H1 (cell line): Measurements from ENCODE around the gene SHISA6. TPM values are rescaled to one million over a fixed set of nuclear protein-coding genes. Genes with fewer than 3 reads are reported as not detected.

Experiments used
- CTCF ChIA-PET: fragments of 300-600 bp; sonication (Branson Sonifier 250); formaldehyde crosslinking; loops from one replicate; lab custom pipeline; 2021; ENCODE audit not compliant: partially characterized antibody; lab: Charles Lee
- POLR2A ChIA-PET: fragments of 300-600 bp; sonication (Branson Sonifier 250); formaldehyde crosslinking; loops from one replicate; lab custom pipeline; 2021; ENCODE audit warnings: inconsistent platforms; ENCODE audit not compliant: partially characterized antibody; lab: Charles Lee
- DNase-seq, 2 experiments: peaks; one replicate each; pipeline versions ENCODE4 v3.0.0 to v3.0.0-alpha.2; 2010 to 2022; ENCODE audit warnings: low spot score in 2 of 2, low read depth in 1 of 2, mixed read lengths in 1 of 2
- FAIRE-seq: peaks from 2 replicates; lab custom pipeline; 2011; peaks lifted over from hg19 to GRCh38; lab: Jason Lieb, UNC
- H2AFZ ChIP-seq: 2 replicates; pipeline ENCODE4 v1.8.1; 2012; ENCODE audit warnings: low read length, inconsistent platforms
- H2AK5ac ChIP-seq: 2 replicates; pipeline ENCODE4 v1.6.1; 2013; ENCODE audit warnings: low read depth, low read length
- H2BK120ac ChIP-seq: replicated peaks from 2 replicates; pipeline ENCODE3; 2013; ENCODE audit warnings: low read depth, low read length, inconsistent platforms
- H2BK12ac ChIP-seq: 2 replicates; pipeline ENCODE4 v1.6.1; 2013; ENCODE audit warnings: low read depth, low read length
- H2BK15ac ChIP-seq: 2 replicates; pipeline ENCODE4 v1.6.1; 2013; ENCODE audit warnings: low read length
- H2BK20ac ChIP-seq: 2 replicates; pipeline ENCODE4 v1.6.1; 2013; ENCODE audit warnings: low read length
- H2BK5ac ChIP-seq: 2 replicates; pipeline ENCODE4 v1.6.1; 2013; ENCODE audit warnings: low read depth, low read length
- H3K14ac ChIP-seq: 2 replicates; pipeline ENCODE4 v1.6.1; 2013; ENCODE audit warnings: inconsistent platforms; ENCODE audit not compliant: insufficient read length
- H3K18ac ChIP-seq: 2 replicates; pipeline ENCODE4 v1.6.1; 2013; ENCODE audit warnings: low read length; ENCODE audit errors: extremely low read depth
- H3K23ac ChIP-seq: 2 replicates; pipeline ENCODE4 v1.6.1; 2013; ENCODE audit warnings: inconsistent platforms; ENCODE audit not compliant: insufficient read length
- H3K23me2 ChIP-seq: 2 replicates; pipeline ENCODE4 v1.6.1; 2013; ENCODE audit warnings: low read depth, low read length
- H3K27ac ChIP-seq: 2 replicates; pipeline ENCODE4 v1.6.1; 2011; ENCODE audit warnings: low read depth, low read length, inconsistent platforms
- H3K27me3 ChIP-seq, 4 experiments: replicated peaks in 1 of 4; 1 replicate in 1 of 4; 2 replicates in 3 of 4; pipeline versions ENCODE4 v1.6.1 to v1.8.1; 2011 to 2013; ENCODE audit warnings: low read length in 3 of 4, mild to moderate bottlenecking in 3 of 4, inconsistent platforms in 2 of 4, mixed read lengths in 2 of 4, moderate library complexity in 1 of 4; ENCODE audit not compliant: control insufficient read depth in 3 of 4, insufficient read depth in 3 of 4; ENCODE audit errors: extremely low read depth in 1 of 4
- H3K36me3 ChIP-seq, 4 experiments: 2 replicates each; pipeline versions ENCODE4 v1.6.1 to v1.8.1; 2011 to 2013; ENCODE audit warnings: mild to moderate bottlenecking in 4 of 4, low read length in 3 of 4, moderate library complexity in 2 of 4, control low read depth in 1 of 4, inconsistent platforms in 1 of 4; ENCODE audit not compliant: insufficient read depth in 4 of 4, control insufficient read depth in 2 of 4
- H3K4ac ChIP-seq: replicated peaks from 2 replicates; pipeline ENCODE3; 2013; ENCODE audit warnings: low read length, low read depth, mixed read lengths, inconsistent platforms; ENCODE audit not compliant: insufficient read length
- H3K4me1 ChIP-seq, 4 experiments: replicated peaks in 1 of 4; 1 replicate in 1 of 4; 2 replicates in 3 of 4; pipeline versions ENCODE4 v1.6.1 to v1.8.1; 2011 to 2013; ENCODE audit warnings: low read length in 3 of 4, inconsistent platforms in 2 of 4, mixed read lengths in 1 of 4; ENCODE audit not compliant: insufficient read depth in 4 of 4, control insufficient read depth in 3 of 4
- H3K4me2 ChIP-seq, 2 experiments: 2 replicates each; pipeline versions ENCODE4 v1.6.1 to v1.8.1; 2011 to 2013; ENCODE audit warnings: low read depth in 2 of 2, low read length in 2 of 2, control low read depth in 1 of 2, inconsistent platforms in 1 of 2, mild to moderate bottlenecking in 1 of 2; ENCODE audit not compliant: insufficient read depth in 1 of 2
- H3K4me3 ChIP-seq, 4 experiments: fragments of 200-600, 300-600 bp in 1 of 4; sonication (generic), shearing (Covaris generic), sonication (Bioruptor Twin) in 1 of 4; 2 replicates each; pipeline versions ENCODE4 v1.5.1 to v1.8.1; 2011 to 2016; ENCODE audit warnings: low read length in 4 of 4, low read depth in 3 of 4, control low read depth in 2 of 4, inconsistent platforms in 2 of 4, mild to moderate bottlenecking in 2 of 4, mixed read lengths in 1 of 4, moderate library complexity in 1 of 4; ENCODE audit not compliant: insufficient read depth in 2 of 4; ENCODE audit errors: extremely low read depth in 1 of 4
- H3K56ac ChIP-seq: replicated peaks from 2 replicates; pipeline ENCODE3; 2013; ENCODE audit warnings: low read depth, mild to moderate bottlenecking, mixed read lengths, low read length, inconsistent platforms; ENCODE audit not compliant: insufficient read length
- H3K79me1 ChIP-seq: 2 replicates; pipeline ENCODE4 v1.6.1; 2013; ENCODE audit warnings: low read depth, low read length, control low read depth
- H3K79me2 ChIP-seq, 2 experiments: 2 replicates each; pipeline versions ENCODE4 v1.6.1 to v1.8.1; 2012 to 2013; ENCODE audit warnings: low read length in 2 of 2, mild to moderate bottlenecking in 2 of 2, inconsistent platforms in 1 of 2; ENCODE audit not compliant: insufficient read depth in 2 of 2, control insufficient read depth in 1 of 2
- H3K9ac ChIP-seq, 4 experiments: replicated peaks in 1 of 4; 1 replicate in 1 of 4; 2 replicates in 3 of 4; pipeline versions ENCODE4 v1.6.1 to v1.8.1; 2011 to 2013; ENCODE audit warnings: low read depth in 3 of 4, low read length in 3 of 4, control low read depth in 2 of 4, mild to moderate bottlenecking in 2 of 4, moderate library complexity in 2 of 4, inconsistent platforms in 1 of 4; ENCODE audit errors: extremely low read depth in 1 of 4
- H3K9me3 ChIP-seq, 2 experiments: 2 replicates each; pipeline versions ENCODE4 v1.6.1 to v1.8.1; 2012 to 2013; ENCODE audit warnings: mild to moderate bottlenecking in 2 of 2, moderate library complexity in 2 of 2, control low read depth in 1 of 2, inconsistent platforms in 1 of 2, low read depth in 1 of 2, low read length in 1 of 2, mixed read lengths in 1 of 2; ENCODE audit not compliant: insufficient read depth in 2 of 2
- H4K20me1 ChIP-seq, 2 experiments: replicated peaks in 1 of 2; 2 replicates each; pipeline versions ENCODE3 to v1.8.1; 2011 to 2013; ENCODE audit warnings: inconsistent platforms in 2 of 2, low read length in 2 of 2, mild to moderate bottlenecking in 1 of 2; ENCODE audit not compliant: insufficient read depth in 2 of 2, control insufficient read depth in 1 of 2
- H4K5ac ChIP-seq: 2 replicates; pipeline ENCODE4 v1.6.1; 2013; ENCODE audit warnings: low read length, low read depth, mixed read lengths, inconsistent platforms; ENCODE audit not compliant: insufficient read length
- H4K8ac ChIP-seq: 2 replicates; pipeline ENCODE4 v1.8.0; 2013; ENCODE audit warnings: mild to moderate bottlenecking, moderate library complexity, low read length, inconsistent platforms; ENCODE audit not compliant: insufficient read depth; ENCODE audit errors: extremely low read depth
- H4K91ac ChIP-seq: replicated peaks from 2 replicates; pipeline ENCODE3; 2013; ENCODE audit warnings: low read length, mixed read lengths, inconsistent platforms; ENCODE audit not compliant: insufficient read length
- ASH2L ChIP-seq: fragments of 200-600, 300-600 bp; sonication (generic); IDR thresholded peaks from one replicate; pipeline ENCODE4 v1.7.1; 2017; ENCODE audit warnings: low read length
- ATF2 ChIP-seq: IDR thresholded peaks from 2 replicates; pipeline ENCODE4 v1.6.1; 2012; ENCODE audit warnings: low read length, inconsistent platforms
- CEBPB ChIP-seq: IDR thresholded peaks from 2 replicates; pipeline ENCODE4 v1.6.1; 2012; ENCODE audit warnings: low read depth, low read length
- WGBS, 2 experiments: shearing (Covaris generic) in 1 of 2; methylation state at CpG; one replicate each; pipeline versions ENCODE4 v1.1.6 to v1.1.7; 2013 to 2015; ENCODE audit warnings: low lambda C conversion rate in 2 of 2, mixed read lengths in 2 of 2, inconsistent platforms in 1 of 2, low coverage in 1 of 2, missing lambda C conversion rate in 1 of 2; ENCODE audit not compliant: insufficient replicate concordance in 2 of 2, insufficient coverage in 1 of 2, insufficient read length in 1 of 2; ENCODE audit errors: extremely low coverage in 1 of 2, missing lambda C conversion rate in 1 of 2; 5-methylcytosine and 5-hydroxymethylcytosine counted together
- polyA plus RNA-seq, 7 experiments: library from polyadenylated mRNA; depleted of rRNA in 3 of 7; stranded (reverse) in 5 of 7; unstranded in 2 of 7; fragments of >200 nt in 5 of 7; fragments of 200-250 nt in 2 of 7; gene quantifications; 1 replicate in 5 of 7; 2 replicates in 1 of 7; 4 replicates in 1 of 7; pipeline versions ENCODE4 v1.2.1 to v1.2.3, GENCODE V29; 2011 to 2013; ENCODE audit warnings: missing spikeins in 2 of 7, mixed read lengths in 2 of 7
- total RNA-seq: library from RNA; stranded (reverse); fragmentation: NEBNext Ultra II Directional; extraction: Animal tissue kit (Norgen Biotek cat#: 25700); gene quantifications from 2 replicates; pipeline ENCODE4 v1.2.1, GENCODE V29; 2021

Gene SHISA6
- total and polyA plus RNA-seq, 2 of the 8 experiments (the other 6 are each of a cell fraction or from before 2014, with no cell fraction given): 2.9 to 4.8 TPM

GRCh38 chr17:11282586-11282985 is 41.6 kb downstream of the SHISA6 start:
- Histone ChIP-seq H4K91ac (no peak overlapping the region), H3K27me3 (no peaks in the 10 kb centered on the region), H3K23ac (no peak overlapping the region), H2BK5ac (no peak overlapping the region), H3K4me3 (no peak overlapping the region), H3K4me2 (no peak overlapping the region), H4K5ac (no peak overlapping the region), H2BK20ac (no peak overlapping the region), H3K79me1 (no peaks in the 10 kb centered on the region), H2BK120ac (no peak overlapping the region), H4K8ac (no peak overlapping the region), H3K36me3 (no peaks in the 10 kb centered on the region), H3K56ac (no peak overlapping the region), H2AFZ (no peak overlapping the region), H3K9ac (no peak overlapping the region), H3K9me3 (peaks cover 0 to 7% of the 10 kb centered on the region in 2 experiments; a peak in 1 of 4 replicates), H4K20me1 (no peaks in the 10 kb centered on the region), H2BK12ac (no peak overlapping the region), H2AK5ac (no peak overlapping the region), H3K79me2 (no peaks in the 10 kb centered on the region), H3K27ac (no peak overlapping the region), H3K18ac (no peak overlapping the region), H2BK15ac (no peak overlapping the region), H3K4me1 (peaks cover 0 to 2% (median under 1%) of the 10 kb centered on the region in 4 experiments; a peak in 3 of 7 replicates), H3K4ac (no peak overlapping the region), H3K14ac (no peak overlapping the region), H3K23me2 (no peaks in the 10 kb centered on the region)
- DNase-seq (no peak), FAIRE-seq (no peak)
- CTCF ChIA-PET: no interaction called here
- POLR2A ChIA-PET: no interaction called here
- TF ChIP-seq ATF2: no peak
- no peak for TF ChIP-seq CEBPB
- TF ChIP-seq ASH2L: no peak
- WGBS, 2 experiments: 93% methylated on average over 2 of the region's 2 CpGs; no CpG with 5 or more reads in 1 of the 2 experiments
